CD4-positive, CD25-positive, alpha-beta regulatory T cell (primary cell): Measurements from ENCODE around the gene NGRN. TPM values are rescaled to one million over a fixed set of nuclear protein-coding genes. Genes with fewer than 3 reads are reported as not detected.
"Not testable (repeated sequence)": the region's sequence is repeated elsewhere in the genome, so short reads cannot be mapped to it uniquely, and the experiment has no call there.

Experiments
- ATAC-seq, 2 donors: fragments of 150-1000 bp; cut with Tn5 transposase; one replicate each; pipeline ENCODE4 v1.10.0; 2021; ENCODE audit warnings: low read depth in 2 of 2, moderate number of reproducible peaks in 2 of 2, moderate library complexity in 1 of 2
- DNase-seq, 3 donors: peaks; one replicate each; pipeline versions ENCODE4 v3.0.0 to v3.0.0-alpha.2; 2012 to 2022; ENCODE audit warnings: mixed read lengths in 1 of 3
- H3K27ac ChIP-seq: one replicate; pipeline ENCODE4 v1.7.0; 2013; ENCODE audit warnings: mild to moderate bottlenecking, low read length; ENCODE audit not compliant: insufficient read depth, poor library complexity, severe bottlenecking
- H3K27me3 ChIP-seq: one replicate; pipeline ENCODE4 v1.7.0; 2013; ENCODE audit warnings: low read length; ENCODE audit not compliant: control insufficient read depth, insufficient read depth
- H3K36me3 ChIP-seq: one replicate; pipeline ENCODE4 v1.7.0; 2013; ENCODE audit warnings: mild to moderate bottlenecking, low read length, moderate library complexity; ENCODE audit not compliant: control insufficient read depth, insufficient read depth
- H3K4me1 ChIP-seq: 2 replicates; pipeline ENCODE4 v1.7.0; 2013; ENCODE audit warnings: mild to moderate bottlenecking, low read length; ENCODE audit not compliant: insufficient read depth, control insufficient read depth, poor library complexity, severe bottlenecking
- H3K4me3 ChIP-seq: one replicate; pipeline ENCODE4 v1.7.0; 2013; ENCODE audit warnings: low read depth, mild to moderate bottlenecking, low read length, moderate library complexity
- H3K9me3 ChIP-seq, 2 experiments: 1 replicate in 1 of 2; 2 replicates in 1 of 2; pipeline ENCODE4 v1.7.0; 2013; ENCODE audit warnings: low read length in 2 of 2, mild to moderate bottlenecking in 1 of 2, moderate library complexity in 1 of 2; ENCODE audit not compliant: control insufficient read depth in 2 of 2
- H3K27ac Mint-ChIP-seq, 3 donors: one replicate each; pipeline ENCODE4 v1.8.0; 2020 to 2022; ENCODE audit warnings: mild to moderate bottlenecking in 3 of 3, mixed read lengths in 3 of 3, moderate library complexity in 2 of 3
- H3K27me3 Mint-ChIP-seq: one replicate; pipeline ENCODE4 v1.8.0; 2022; ENCODE audit warnings: mild to moderate bottlenecking, mixed read lengths
- H3K36me3 Mint-ChIP-seq: one replicate; pipeline ENCODE4 v1.8.0; 2020; ENCODE audit warnings: mixed read lengths
- H3K4me1 Mint-ChIP-seq, 4 donors: one replicate each; pipeline ENCODE4 v1.8.0; 2020 to 2022; ENCODE audit warnings: mixed read lengths in 4 of 4, mild to moderate bottlenecking in 1 of 4
- H3K4me3 Mint-ChIP-seq, 4 donors: one replicate each; pipeline ENCODE4 v1.8.0; 2020 to 2022; ENCODE audit warnings: mild to moderate bottlenecking in 4 of 4, mixed read lengths in 4 of 4, moderate library complexity in 3 of 4
- H3K9me3 Mint-ChIP-seq, 7 donors: one replicate each; pipeline ENCODE4 v1.8.0; 2020 to 2022; ENCODE audit warnings: mixed read lengths in 7 of 7, mild to moderate bottlenecking in 3 of 7, moderate library complexity in 2 of 7
- polyA plus RNA-seq, 4 donors: library from polyadenylated mRNA; unstranded; fragments of 300-500 nt; fragmentation: Illumina TruSeq; gene quantifications; one replicate each; pipeline ENCODE4 v1.2.3, GENCODE V29; 2021
- total RNA-seq: library from RNA; stranded (reverse); gene quantifications from one replicate; pipeline ENCODE4 v1.2.3, GENCODE V29; 2022

The NGRN gene
- total and polyA plus RNA-seq, 5 donors from 2014 or later, result 39.0 to 54.1 (median 46.6) TPM

- Histone ChIP-seq H3K36me3 (no peaks in the 10 kb centered on the region), H3K27me3 (no peaks in the 10 kb centered on the region), H3K4me3 (no peak overlapping the region), H3K9me3 (no peaks in the 10 kb centered on the region), H3K4me1 (peaks cover 13% of the 10 kb centered on the region), H3K27ac (no peak overlapping the region)
- peak; percentile 38 to 67 (median 38) for DNase-seq
- Mint-ChIP-seq H3K9me3 (no peaks in the 10 kb centered on the region), H3K27me3 (peaks cover 4% of the 10 kb centered on the region), H3K36me3 (no peaks in the 10 kb centered on the region), H3K4me3 (no peak overlapping the region), H3K27ac (peak overlapping the region in 2 of 3 donors; percentile 52 to 55), H3K4me1 (peaks cover 3 to 15% (median 10%) of the 10 kb centered on the region in 4 donors)
- peak in 1 of 2 donors; percentile 55 for ATAC-seq
These were observed 35.7 kb downstream of the NGRN start for GRCh38 chr15:90300988-90301706.

- no peak for ATAC-seq
- H3K27me3 Mint-ChIP-seq, result peaks cover 4% of the 10 kb centered on the region
- H3K36me3 ChIP-seq, result no peaks in the 10 kb centered on the region
These were observed 36.3 kb downstream of the NGRN start for GRCh38 chr15:90301707-90302300.

DNA sequence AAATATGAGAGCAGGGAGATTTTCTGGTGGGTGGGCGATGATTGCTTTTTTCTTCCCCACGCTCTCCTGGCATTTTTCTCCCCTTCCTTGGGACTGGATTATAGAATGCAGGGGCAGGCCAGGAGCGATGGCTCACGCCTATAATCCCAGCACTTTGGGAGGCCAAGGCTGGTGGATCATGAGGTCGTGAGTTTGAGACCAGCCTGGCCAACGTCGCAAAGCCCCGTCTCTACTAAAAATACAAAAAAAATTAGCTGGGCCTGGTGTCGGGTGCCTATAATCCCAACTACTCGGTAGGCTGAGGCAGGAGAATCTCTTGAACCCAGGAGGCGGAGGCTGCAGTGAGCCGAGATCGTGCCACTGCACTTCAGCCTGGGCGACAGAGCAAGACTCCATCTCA lies 39.9 kb downstream of the NGRN start:
- H3K4me1 ChIP-seq, result peaks cover 19% of the 10 kb centered on the region
- not testable (repeated sequence) for H3K27me3 ChIP-seq, H3K27ac ChIP-seq, ATAC-seq, H3K4me3 ChIP-seq, H3K27ac Mint-ChIP-seq, H3K9me3 Mint-ChIP-seq, H3K36me3 ChIP-seq, H3K27me3 Mint-ChIP-seq, H3K9me3 ChIP-seq, H3K36me3 Mint-ChIP-seq, DNase-seq, H3K4me3 Mint-ChIP-seq
- peaks cover 11 to 27% (median 20%) of the 10 kb centered on the region in 4 donors for H3K4me1 Mint-ChIP-seq

More at GRCh38 chr15:90301707-90302300, 36.3 kb downstream of the NGRN start:
- Histone ChIP-seq H3K4me3 (no peak overlapping the region), H3K9me3 (no peaks in the 10 kb centered on the region), H3K4me1 (peaks cover 17% of the 10 kb centered on the region), H3K27ac (no peak overlapping the region), H3K27me3 (no peaks in the 10 kb centered on the region)
- no peak overlapping the region for H3K27ac Mint-ChIP-seq
- H3K4me3 Mint-ChIP-seq, result no peak overlapping the region
- no peaks in the 10 kb centered on the region for H3K9me3 Mint-ChIP-seq
- H3K4me1 Mint-ChIP-seq, result peaks cover 9 to 21% (median 17%) of the 10 kb centered on the region in 4 donors
- no peaks in the 10 kb centered on the region for H3K36me3 Mint-ChIP-seq
- DNase-seq, result no peak

DNA sequence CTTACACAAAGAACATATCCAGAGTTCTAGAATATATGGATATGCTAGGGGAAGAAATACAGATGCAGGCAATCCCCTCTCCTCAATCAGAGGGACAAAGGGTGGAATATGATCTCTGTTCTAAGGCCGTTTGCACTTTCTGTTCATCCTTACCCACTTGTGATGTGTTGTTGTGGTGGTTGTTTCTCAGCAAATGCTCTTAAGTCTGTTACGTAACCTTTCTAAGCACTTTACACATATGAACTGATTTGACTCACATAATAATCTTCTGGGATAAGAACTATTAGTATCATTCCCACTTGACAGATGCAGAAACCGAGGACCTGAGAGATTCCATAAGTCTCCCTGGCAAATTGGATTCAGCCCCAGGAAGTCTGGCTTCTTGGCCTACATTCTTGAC lies 40.5 kb downstream of the NGRN start:
- H3K27me3 ChIP-seq, result no peaks in the 10 kb centered on the region
- H3K4me1 ChIP-seq, result peaks cover 19% of the 10 kb centered on the region
- H3K27ac ChIP-seq, result no peak overlapping the region
- no peak overlapping the region for H3K4me3 Mint-ChIP-seq
- H3K36me3 ChIP-seq, result no peaks in the 10 kb centered on the region
- H3K4me3 ChIP-seq, result no peak overlapping the region
- H3K27ac Mint-ChIP-seq, result peak overlapping the region in 1 of 3 donors; percentile 78
- peaks cover 11 to 25% (median 19%) of the 10 kb centered on the region in 4 donors for H3K4me1 Mint-ChIP-seq
- no peak for ATAC-seq
- no peaks in the 10 kb centered on the region for H3K9me3 ChIP-seq
- no peaks in the 10 kb centered on the region for H3K9me3 Mint-ChIP-seq
- no peaks in the 10 kb centered on the region for H3K27me3 Mint-ChIP-seq
- H3K36me3 Mint-ChIP-seq, result no peaks in the 10 kb centered on the region
- peak in 1 of 3 donors; percentile 26 for DNase-seq

DNA sequence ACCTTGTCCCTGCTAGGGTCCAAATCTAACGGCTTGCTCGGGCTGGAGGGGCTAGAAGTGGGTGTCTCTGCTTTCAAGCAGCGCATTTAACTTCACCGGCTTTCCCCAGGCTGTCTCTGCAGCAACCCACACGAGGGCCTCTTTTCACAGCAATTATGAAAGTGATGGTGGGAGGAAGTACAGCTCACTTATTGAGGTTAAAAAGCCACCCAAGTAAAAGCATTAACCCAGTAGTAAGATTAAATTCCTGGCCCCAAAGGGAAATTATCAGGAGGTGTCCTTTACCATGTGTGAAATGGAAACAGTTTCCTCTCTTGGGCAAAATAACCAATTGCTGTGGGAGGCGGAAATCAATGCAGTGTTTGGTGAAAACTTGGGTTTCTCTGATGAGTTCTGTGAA lies 41.1 kb downstream of the NGRN start:
- no peaks in the 10 kb centered on the region for H3K36me3 ChIP-seq
- Mint-ChIP-seq H3K4me3 (peak overlapping the region in 2 of 4 donors; percentile 25 to 57), H3K27me3 (peaks cover 6% of the 10 kb centered on the region), H3K27ac (peak overlapping the region in 2 of 3 donors; percentile 6 to 78), H3K9me3 (no peaks in the 10 kb centered on the region), H3K36me3 (no peaks in the 10 kb centered on the region), H3K4me1 (peaks cover 11 to 20% (median 16%) of the 10 kb centered on the region in 4 donors)
- peak overlapping the region; percentile 47 for H3K4me3 ChIP-seq
- DNase-seq, result peak in 2 of 3 donors; percentile 9 to 60
- ATAC-seq, result peak; percentile 61 to 66
- no peak overlapping the region for H3K27ac ChIP-seq
- no peaks in the 10 kb centered on the region for H3K9me3 ChIP-seq
- H3K4me1 ChIP-seq, result peaks cover 14% of the 10 kb centered on the region
- no peaks in the 10 kb centered on the region for H3K27me3 ChIP-seq

- Mint-ChIP-seq H3K4me1 (peaks cover 11 to 20% (median 13%) of the 10 kb centered on the region in 4 donors), H3K36me3 (no peaks in the 10 kb centered on the region), H3K27me3 (peaks cover 17% of the 10 kb centered on the region), H3K27ac (no peak overlapping the region), H3K9me3 (no peaks in the 10 kb centered on the region), H3K4me3 (no peak overlapping the region)
- no peak for DNase-seq
- no peaks in the 10 kb centered on the region for H3K27me3 ChIP-seq
- no peaks in the 10 kb centered on the region for H3K36me3 ChIP-seq
- no peak for ATAC-seq
- H3K4me1 ChIP-seq, result peaks cover 14% of the 10 kb centered on the region
- H3K9me3 ChIP-seq, result no peaks in the 10 kb centered on the region
- no peak overlapping the region for H3K27ac ChIP-seq
- no peak overlapping the region for H3K4me3 ChIP-seq
These were observed 42.2 kb downstream of the NGRN start for GRCh38 chr15:90307661-90308060.

DNA sequence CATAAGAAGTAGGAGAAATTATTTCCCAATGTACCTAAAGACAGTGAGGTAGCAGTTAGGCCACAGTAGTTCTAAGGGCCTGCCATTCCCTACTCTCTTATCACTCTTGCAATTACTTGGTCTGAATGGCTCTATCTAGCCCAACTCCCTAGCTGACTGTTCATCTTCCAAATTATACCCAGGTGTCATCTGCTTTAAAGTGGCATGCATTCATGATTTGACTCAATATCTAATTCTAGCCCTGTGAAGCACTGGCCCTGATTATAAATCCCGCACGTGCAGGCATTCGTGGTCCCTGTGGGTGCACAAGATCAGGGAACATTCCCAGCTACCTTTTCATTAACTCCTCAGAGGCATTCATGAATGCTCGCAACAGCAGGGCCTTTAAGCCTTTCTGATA lies 43.5 kb downstream of the NGRN start:
- H3K4me3 Mint-ChIP-seq, result no peak overlapping the region
- peaks cover 0 to 4% (median 0%) of the 10 kb centered on the region in 7 donors for H3K9me3 Mint-ChIP-seq
- Histone ChIP-seq H3K9me3 (no peaks in the 10 kb centered on the region), H3K27me3 (no peaks in the 10 kb centered on the region), H3K36me3 (no peaks in the 10 kb centered on the region), H3K4me3 (no peak overlapping the region), H3K27ac (no peak overlapping the region), H3K4me1 (peaks cover 14% of the 10 kb centered on the region)
- ATAC-seq (no peak), DNase-seq (no peak)
- no peak overlapping the region for H3K27ac Mint-ChIP-seq
- H3K4me1 Mint-ChIP-seq, result peaks cover 11 to 20% (median 13%) of the 10 kb centered on the region in 4 donors
- H3K27me3 Mint-ChIP-seq, result peaks cover 28% of the 10 kb centered on the region
- no peaks in the 10 kb centered on the region for H3K36me3 Mint-ChIP-seq
